Measurements from ENCODE around the gene EPHA6.
"Not testable (repeated sequence)": the region's sequence is repeated elsewhere in the genome, so short reads cannot be mapped to it uniquely, and the experiment has no call there.

EPHA6 gene

GRCh38 chr3:97197083-97197482, 382.7 kb downstream of the EPHA6 start:
- DNase-seq, result no peak

GRCh38 chr3:97197830-97198229, 383.4 kb downstream of the EPHA6 start:
- DNase-seq, result no peak

GRCh38 chr3:97200387-97200786, 386.0 kb downstream of the EPHA6 start:
- no peak for DNase-seq

- no peak for DNase-seq
These were observed 387.4 kb downstream of the EPHA6 start for GRCh38 chr3:97201814-97202213.

GRCh38 chr3:97228966-97229365, 414.6 kb downstream of the EPHA6 start:
- DNase-seq, result peak; percentile 36

- no peak for DNase-seq
These were observed 416.1 kb downstream of the EPHA6 start for GRCh38 chr3:97230486-97230885.

GRCh38 chr3:97232393-97233034, 418.1 kb downstream of the EPHA6 start:
- peak; percentile 88 for DNase-seq

GRCh38 chr3:97235179-97235578, 420.8 kb downstream of the EPHA6 start:
- DNase-seq, result no peak

GRCh38 chr3:97235611-97236315, 421.4 kb downstream of the EPHA6 start:
- DNase-seq, result no peak

- peak; percentile 1 for DNase-seq
These were observed 427.0 kb downstream of the EPHA6 start for GRCh38 chr3:97241417-97241816.

- DNase-seq, result no peak
These were observed 431.0 kb downstream of the EPHA6 start for GRCh38 chr3:97245201-97245910.

GRCh38 chr3:97256060-97256459, 441.7 kb downstream of the EPHA6 start:
- no peak for DNase-seq

GRCh38 chr3:97257942-97258697, 443.7 kb downstream of the EPHA6 start:
- peak; percentile 46 for DNase-seq

GRCh38 chr3:97259263-97259662, 444.9 kb downstream of the EPHA6 start:
- no peak for DNase-seq

GRCh38 chr3:97264180-97264579, 449.8 kb downstream of the EPHA6 start:
- peak; percentile 75 for DNase-seq

GRCh38 chr3:97265237-97266005, 451.0 kb downstream of the EPHA6 start:
- DNase-seq, result no peak

GRCh38 chr3:97269202-97269601, 454.8 kb downstream of the EPHA6 start:
- no peak for DNase-seq

GRCh38 chr3:97276879-97277550, 462.6 kb downstream of the EPHA6 start:
- DNase-seq, result not testable (repeated sequence)

- DNase-seq, result no peak
These were observed 463.3 kb downstream of the EPHA6 start for GRCh38 chr3:97277708-97278107.

GRCh38 chr3:97278506-97278905, 464.1 kb downstream of the EPHA6 start:
- DNase-seq, result peak; percentile 34

- peak; percentile 83 for DNase-seq
These were observed 477.5 kb downstream of the EPHA6 start for GRCh38 chr3:97291901-97292300.

GRCh38 chr3:97293596-97294131, 479.3 kb downstream of the EPHA6 start:
- no peak for DNase-seq

Data from NCI-H69 (cell line).